GM21825 (cell line): Measurements from ENCODE around the gene CST7.

Source experiments
- ATAC-seq: cut with Tn5 transposase; IDR thresholded peaks from one replicate; pipeline ENCODE4 v1.9.1; 2021; ENCODE audit warnings: mild to moderate bottlenecking, moderate library complexity; ENCODE audit not compliant: unreplicated experiment

Gene CST7

DNA sequence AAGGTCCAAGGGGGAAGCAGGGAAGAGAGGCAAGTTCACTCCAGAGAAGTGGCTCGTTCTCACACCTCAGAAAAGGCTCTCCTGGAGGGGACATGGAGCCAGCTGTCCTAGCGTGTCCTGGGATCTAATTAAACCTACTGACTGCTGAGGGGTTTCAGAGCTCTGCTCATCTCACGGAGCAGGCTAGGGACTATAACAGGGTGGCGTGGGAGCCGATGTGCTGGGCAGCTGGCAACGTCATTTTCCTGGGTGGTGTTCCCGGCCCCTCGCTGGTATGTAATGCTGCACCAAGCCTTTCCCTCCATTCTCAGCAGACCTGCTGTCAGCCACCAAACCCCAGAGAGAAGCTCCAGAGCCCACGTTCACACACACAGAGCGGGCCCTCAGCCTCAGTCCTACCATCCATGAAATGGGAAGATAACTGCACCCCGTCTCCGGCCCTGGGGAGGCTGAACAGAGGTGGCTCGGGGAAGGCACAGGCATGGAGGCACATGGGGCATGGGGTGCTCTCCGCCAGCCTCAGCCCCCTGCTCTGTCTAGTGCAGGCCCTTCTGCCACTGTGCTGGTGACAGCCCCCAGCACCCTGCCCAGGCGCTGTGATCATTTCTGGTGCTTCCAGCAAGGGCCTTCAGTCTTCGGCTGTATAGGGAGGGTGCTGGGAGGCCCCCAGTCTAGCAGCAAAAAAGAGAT is 1.9 kb downstream of the CST7 start:
- ATAC-seq = no peak

- no peak for ATAC-seq
These were observed 2.5 kb downstream of the CST7 start for GRCh38 chr20:24951536-24952083.

DNA sequence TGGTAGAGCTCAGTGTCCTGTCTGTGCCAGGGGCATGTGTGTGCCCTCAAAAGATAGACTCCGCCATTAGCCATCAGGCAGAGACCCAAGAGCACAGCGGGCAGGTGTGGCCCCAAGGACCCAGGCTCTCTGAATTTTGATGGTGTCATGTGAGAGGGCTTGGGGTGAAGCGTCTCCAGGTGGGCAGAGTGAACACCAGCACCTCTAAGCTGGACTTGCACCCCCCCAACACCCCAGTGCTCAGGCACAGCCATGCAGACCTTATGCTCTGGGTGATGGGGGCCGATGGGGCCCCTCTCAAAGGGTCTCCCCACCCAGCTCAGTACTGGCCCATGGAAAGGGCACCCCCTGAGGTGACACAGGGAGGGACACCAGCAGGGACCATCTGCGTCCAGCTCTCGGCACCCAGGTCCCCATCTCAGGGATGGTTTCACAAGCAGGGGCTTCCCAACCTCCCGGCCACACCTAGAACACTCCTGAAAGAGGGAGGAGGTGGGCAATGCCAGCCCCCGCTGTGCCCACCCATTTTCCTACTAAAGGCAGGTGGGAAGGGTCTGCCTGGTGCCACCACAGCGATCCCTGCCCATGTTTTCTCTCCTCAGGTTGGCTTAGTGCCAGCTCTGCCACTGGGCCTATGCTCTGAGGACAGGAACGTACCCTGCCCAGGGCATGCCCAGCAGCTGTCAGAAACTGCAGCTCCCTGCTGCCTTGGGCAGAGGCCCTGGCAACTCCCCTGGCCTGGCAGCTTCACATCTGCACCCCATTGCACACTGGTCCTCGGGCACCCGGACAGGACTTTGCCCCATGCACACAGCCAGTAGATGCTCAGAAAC is 3.5 kb downstream of the CST7 start:
- ATAC-seq = no peak

DNA sequence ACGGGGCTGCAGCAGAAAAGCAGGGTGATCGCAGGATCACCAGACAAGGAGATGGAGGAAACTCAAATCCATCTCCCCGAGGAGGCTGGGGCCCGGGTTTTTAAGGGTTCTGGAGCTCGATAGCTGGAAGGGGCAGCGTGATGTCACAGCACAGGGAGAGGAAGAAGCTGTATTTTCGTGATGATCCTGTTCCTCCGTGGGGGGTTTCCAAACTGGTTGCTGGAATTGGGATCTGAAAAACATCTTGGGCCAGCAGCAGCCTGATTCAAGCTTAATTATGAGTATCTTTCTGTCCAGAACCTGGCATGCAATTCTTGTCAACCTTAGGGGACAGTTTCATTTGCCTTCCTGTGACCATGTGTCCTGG is 4.1 kb downstream of the CST7 start:
- no peak for ATAC-seq

DNA sequence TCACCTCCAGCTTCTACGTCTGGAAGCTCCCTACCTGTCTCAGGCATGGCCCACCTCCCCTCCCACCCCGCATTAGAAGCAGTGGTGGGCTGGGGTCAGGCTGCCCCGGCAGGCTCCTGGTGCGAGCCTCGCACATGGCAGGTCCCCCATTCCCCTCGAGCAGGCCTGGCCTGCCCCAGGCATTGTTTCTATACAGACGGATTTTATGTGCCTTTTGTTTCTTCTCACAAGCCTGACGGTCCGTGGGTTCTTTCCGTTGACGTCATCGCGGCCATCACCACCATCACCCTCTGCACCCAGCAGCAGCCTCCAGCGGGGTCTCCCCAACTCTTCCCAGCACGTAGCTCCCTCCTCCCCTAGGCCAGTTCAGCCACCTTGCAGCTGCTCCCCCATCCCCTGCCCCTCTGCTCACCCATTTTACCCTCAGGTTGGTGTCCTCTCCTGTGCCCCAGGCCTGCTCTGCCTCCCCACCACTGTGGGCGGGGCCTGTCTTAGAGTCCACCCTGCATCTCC is 4.6 kb downstream of the CST7 start:
- ATAC-seq = no peak

- ATAC-seq = no peak
These were observed 5.1 kb downstream of the CST7 start for GRCh38 chr20:24954151-24954550.

DNA sequence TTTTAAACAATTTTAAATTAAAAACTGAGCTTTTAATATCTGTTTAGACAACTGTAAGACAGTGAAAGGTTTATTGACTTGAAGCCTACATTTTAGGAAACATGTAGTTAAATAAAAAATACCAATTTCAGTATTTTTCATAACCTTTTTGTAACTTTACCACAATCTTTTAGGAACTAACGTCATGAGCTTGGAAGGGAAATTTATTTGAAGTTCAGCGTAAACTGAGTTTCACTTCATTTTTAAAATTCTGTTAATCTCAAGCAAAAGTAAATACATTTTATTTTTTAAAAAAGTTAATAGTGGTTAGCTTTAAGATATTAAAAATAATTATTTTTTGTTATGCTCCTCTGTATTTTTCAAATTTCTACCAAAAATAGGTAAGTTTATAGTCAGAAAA is 5.5 kb downstream of the CST7 start:
- ATAC-seq = no peak

DNA sequence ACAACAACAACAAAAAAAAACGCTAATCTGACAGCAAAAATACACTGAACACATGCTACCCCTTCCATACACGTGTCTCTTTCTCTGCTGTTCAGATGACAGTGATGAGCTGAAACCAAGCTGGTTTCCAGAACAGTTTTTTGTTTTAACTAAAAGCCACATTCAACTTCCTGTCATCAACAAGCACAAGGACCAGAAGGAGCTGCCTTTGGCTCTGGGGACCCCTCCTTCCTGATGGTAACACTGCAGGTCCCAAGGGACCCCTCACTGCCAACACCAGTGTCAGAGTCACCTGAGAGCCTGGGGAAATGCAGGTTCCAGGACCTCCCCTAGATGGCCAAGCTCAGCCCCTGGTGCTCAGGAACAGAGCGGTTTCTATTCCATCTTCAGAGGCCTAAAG is 6.0 kb downstream of the CST7 start:
- ATAC-seq = peak; percentile 90

GRCh38 chr20:24956001-24956841 is 7.2 kb downstream of the CST7 start:
- ATAC-seq = no peak

- ATAC-seq = no peak
These were observed 8.4 kb downstream of the CST7 start for GRCh38 chr20:24957326-24958016.

DNA sequence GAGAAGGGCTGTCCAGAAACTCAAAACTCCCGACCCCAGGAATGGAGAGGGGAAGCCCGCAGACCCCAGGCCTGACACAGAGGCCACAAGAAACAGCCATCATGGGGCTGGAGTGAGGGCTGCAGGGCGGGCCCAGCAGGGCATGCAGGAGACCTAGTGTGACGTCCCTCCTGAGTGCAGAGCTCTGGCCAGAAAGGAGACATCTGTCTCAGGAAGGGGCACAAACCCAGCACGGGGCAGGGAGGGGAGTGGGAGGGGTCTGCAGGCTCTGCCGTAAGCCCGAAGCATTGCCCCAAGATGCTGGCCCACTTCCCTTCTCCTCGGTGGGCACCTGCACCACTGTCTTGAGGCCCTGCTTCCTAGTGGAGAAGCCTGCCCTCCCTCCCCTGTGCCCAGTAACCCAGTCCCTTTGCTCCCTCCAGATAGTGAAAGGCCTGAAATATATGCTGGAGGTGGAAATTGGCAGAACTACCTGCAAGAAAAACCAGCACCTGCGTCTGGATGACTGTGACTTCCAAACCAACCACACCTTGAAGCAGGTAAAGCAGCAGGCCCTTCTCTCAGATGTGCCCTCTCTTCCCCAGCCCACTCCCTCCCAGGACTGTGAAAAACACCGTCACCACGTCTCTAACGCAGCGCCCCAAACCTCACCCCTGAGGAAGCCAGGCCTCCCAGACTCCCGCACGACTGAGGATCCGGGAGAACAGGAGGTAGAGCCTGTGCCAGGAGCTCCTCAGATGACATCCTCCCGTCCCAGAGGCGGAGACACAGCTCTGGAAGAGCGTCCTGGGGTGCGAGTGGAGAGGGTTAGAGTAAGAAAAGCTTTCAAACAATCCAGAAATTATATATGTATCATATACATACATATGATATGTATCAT is 9.7 kb downstream of the CST7 start:
- ATAC-seq = no peak

DNA sequence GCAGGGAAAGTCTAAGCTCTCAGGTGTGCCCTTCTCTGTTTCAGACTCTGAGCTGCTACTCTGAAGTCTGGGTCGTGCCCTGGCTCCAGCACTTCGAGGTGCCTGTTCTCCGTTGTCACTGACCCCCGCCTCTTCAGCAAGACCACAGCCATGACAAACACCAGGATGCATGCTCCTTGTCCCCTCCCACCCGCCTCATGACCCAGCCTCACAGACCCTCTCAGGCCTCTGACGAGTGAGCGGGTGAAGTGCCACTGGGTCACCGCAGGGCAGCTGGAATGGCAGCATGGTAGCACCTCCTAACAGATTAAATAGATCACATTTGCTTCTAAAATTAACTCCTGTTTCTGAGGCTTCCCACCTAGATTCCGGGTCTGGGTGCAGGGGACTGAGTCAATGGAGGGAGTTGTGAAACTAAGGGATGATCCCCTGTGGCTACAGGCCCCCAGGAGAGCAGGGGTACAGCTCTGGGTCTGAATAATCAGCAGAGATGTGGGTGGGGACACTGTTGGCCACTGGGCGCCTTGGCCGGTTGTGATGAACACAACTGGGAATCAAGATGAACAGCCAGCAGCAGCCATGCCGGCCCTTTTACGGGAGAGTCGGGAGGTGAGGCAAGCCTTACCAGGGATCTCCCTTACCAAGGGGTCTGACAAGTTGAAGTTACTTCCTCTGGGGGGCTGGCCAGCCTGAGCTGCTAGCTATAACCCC is 10.7 kb downstream of the CST7 start:
- ATAC-seq = no peak

DNA sequence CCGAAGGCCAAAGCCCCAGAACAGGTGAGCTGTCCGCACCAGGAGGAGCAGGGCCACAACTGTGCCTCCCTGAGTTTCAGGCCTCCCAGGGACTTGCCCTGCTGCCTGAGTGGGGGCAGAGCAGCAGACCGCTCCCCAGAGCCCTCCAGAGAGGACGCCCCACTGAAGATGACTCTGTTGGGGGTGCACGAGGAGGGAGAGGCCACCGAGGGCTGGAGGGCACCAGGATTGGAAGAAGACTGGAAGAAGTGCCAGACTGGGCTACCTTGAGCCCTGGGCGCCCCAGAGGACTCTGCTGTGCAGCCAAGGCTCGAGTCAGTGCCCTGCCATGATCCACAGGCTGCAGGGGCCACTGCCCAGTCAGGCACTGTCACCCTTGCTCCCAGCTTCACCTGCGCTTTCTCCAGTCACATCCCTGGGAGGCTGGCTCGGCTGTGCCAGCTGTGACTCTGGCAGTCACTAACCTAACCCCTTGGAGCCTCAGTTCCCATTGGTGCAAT is 11.3 kb downstream of the CST7 start:
- no peak for ATAC-seq

GRCh38 chr20:24960861-24961260 is 11.8 kb downstream of the CST7 start:
- ATAC-seq = no peak

GRCh38 chr20:24961384-24962181 is 12.5 kb downstream of the CST7 start:
- ATAC-seq = no peak

DNA sequence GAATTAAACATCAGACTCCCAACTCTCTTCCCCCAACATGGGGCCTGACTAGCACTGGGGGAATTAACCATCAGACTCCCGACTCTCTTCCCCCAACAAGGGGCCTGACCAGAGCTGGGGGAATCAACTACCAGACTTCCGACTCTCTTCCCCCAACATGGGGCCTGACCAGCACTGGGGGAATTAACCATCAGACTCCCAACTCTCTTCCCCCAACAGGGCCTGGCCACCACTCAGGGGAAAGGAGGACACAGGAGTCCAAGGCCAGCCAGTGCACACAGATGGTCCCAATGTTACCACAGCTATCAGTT is 13.1 kb downstream of the CST7 start:
- ATAC-seq = no peak

DNA sequence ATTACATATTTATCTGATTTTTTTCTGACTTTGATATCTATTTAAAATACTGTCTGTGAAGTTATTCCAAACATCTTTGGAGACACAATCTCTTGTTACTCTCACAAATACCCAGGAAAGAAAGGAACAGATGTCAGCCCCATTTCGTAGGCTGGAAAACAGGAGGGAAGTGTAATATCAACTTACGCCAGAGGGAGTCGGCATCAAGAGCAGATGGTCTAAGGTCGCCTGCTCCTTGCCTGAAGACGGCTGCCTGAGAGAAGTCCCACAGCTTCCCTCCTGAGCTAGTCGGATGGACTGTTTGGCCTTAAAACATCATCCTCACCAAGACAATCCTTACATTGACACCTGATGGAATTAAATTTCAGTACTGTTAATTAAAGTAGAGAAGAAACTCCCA is 13.4 kb downstream of the CST7 start:
- ATAC-seq = no peak
